Muscle layer of colon (tissue), 2 donors: ENCODE results near the gene MYH14.
"Not testable (repeated sequence)": the region's sequence is repeated elsewhere in the genome, so short reads cannot be mapped to it uniquely, and the experiment has no call there.

Source experiments
- H3K27ac ChIP-seq: one replicate; pipeline ENCODE4 v1.7.0; 2013; ENCODE audit warnings: low read depth, mild to moderate bottlenecking, low read length, moderate library complexity
- H3K27me3 ChIP-seq, 2 donors: one replicate each; pipeline ENCODE4 v1.7.0; 2013; ENCODE audit warnings: low read length in 2 of 2, mild to moderate bottlenecking in 2 of 2; ENCODE audit not compliant: insufficient read depth in 2 of 2, control insufficient read depth in 1 of 2
- H3K36me3 ChIP-seq: one replicate; pipeline ENCODE4 v1.7.0; 2013; ENCODE audit warnings: mild to moderate bottlenecking, low read length; ENCODE audit not compliant: insufficient read depth
- H3K4me1 ChIP-seq: one replicate; pipeline ENCODE4 v1.7.0; 2013; ENCODE audit warnings: mild to moderate bottlenecking, low read length; ENCODE audit not compliant: insufficient read depth
- H3K4me3 ChIP-seq, 2 donors: one replicate each; pipeline ENCODE4 v1.7.0; 2013; ENCODE audit warnings: low read length in 2 of 2, low read depth in 1 of 2, mild to moderate bottlenecking in 1 of 2, moderate library complexity in 1 of 2
- H3K9ac ChIP-seq: one replicate; pipeline ENCODE4 v1.7.0; 2013; ENCODE audit warnings: low read length
- H3K9me3 ChIP-seq: one replicate; pipeline ENCODE4 v1.7.0; 2013; ENCODE audit warnings: mild to moderate bottlenecking, low read length
- donor health status: abdominal sarcoma.
- donor health status: Adenocarcinoma of cecum.

MYH14 gene

GRCh38 chr19:50230379-50231351 is 27.2 kb downstream of the MYH14 start:
- Histone ChIP-seq H3K4me3 (no peak overlapping the region), H3K9me3 (no peaks in the 10 kb centered on the region), H3K36me3 (no peaks in the 10 kb centered on the region), H3K9ac (no peak overlapping the region), H3K27ac (no peak overlapping the region), H3K4me1 (no peaks in the 10 kb centered on the region), H3K27me3 (peaks cover 0 to 6% of the 10 kb centered on the region in 2 donors)

GRCh38 chr19:50231417-50231816 is 28.0 kb downstream of the MYH14 start:
- not testable (repeated sequence) for H3K4me1 ChIP-seq, H3K27me3 ChIP-seq, H3K27ac ChIP-seq, H3K9ac ChIP-seq, H3K9me3 ChIP-seq, H3K4me3 ChIP-seq, H3K36me3 ChIP-seq

DNA sequence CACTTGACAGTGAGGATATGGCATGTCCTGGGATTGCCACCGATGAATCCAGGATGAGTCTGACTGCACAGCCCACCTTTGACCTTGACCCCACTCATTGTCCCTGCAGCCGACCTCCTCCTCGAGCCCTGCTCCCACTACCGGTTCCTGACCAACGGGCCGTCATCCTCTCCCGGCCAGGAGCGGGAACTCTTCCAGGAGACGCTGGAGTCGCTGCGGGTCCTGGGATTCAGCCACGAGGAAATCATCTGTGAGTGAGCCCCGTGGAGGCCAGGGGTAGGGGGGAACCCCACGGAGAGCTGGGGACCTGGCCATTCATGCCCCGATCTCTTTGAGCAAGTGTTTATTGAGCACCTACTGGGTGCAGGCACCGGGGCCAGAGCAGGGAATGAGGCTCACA is 28.4 kb downstream of the MYH14 start:
- peaks cover 0 to 6% of the 10 kb centered on the region in 2 donors for H3K27me3 ChIP-seq
- no peak overlapping the region for H3K9ac ChIP-seq
- no peak overlapping the region for H3K27ac ChIP-seq
- no peaks in the 10 kb centered on the region for H3K36me3 ChIP-seq
- no peaks in the 10 kb centered on the region for H3K4me1 ChIP-seq
- H3K9me3 ChIP-seq: no peaks in the 10 kb centered on the region
- no peak overlapping the region for H3K4me3 ChIP-seq

- H3K36me3 ChIP-seq: no peaks in the 10 kb centered on the region
- H3K4me3 ChIP-seq: no peak overlapping the region
- H3K4me1 ChIP-seq: no peaks in the 10 kb centered on the region
- H3K9ac ChIP-seq: no peak overlapping the region
- H3K27me3 ChIP-seq: peaks cover 0 to 6% of the 10 kb centered on the region in 2 donors
- H3K27ac ChIP-seq: no peak overlapping the region
- H3K9me3 ChIP-seq: no peaks in the 10 kb centered on the region
Measured at GRCh38 chr19:50232600-50232999, 29.2 kb downstream of the MYH14 start.

DNA sequence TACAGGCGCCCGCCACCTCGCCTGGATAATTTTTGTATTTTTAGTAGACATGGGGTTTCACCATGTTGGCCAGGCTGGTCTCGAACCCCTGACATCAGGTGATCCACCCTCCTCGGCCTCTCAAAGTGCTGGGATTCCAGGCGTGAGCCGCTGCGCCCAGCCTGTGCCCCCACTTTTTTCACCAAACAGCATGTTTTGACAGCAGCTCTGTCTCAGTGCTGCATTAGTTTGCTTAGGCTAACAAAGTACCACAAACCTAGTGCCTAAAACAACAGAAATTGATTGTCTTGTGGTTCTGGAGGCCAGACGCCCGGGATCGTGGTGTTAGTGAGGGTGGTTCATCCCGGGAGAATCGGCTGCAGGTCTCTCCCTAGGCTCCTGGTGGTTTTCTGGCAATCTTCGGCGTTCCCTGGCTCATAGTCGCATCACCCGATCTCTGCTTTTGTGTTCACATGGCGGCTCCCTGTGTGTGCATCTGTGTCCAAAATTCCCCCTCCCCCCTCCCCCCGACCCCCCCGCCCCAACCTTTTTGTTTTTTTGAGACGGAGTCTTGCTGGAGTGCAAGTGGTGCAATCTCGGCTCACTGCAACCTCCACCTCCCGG is 30.0 kb downstream of the MYH14 start:
- Histone ChIP-seq H3K36me3 (no peaks in the 10 kb centered on the region), H3K27me3 (peaks cover 0 to 6% of the 10 kb centered on the region in 2 donors), H3K9ac (no peak overlapping the region), H3K9me3 (no peaks in the 10 kb centered on the region), H3K4me1 (no peaks in the 10 kb centered on the region), H3K27ac (no peak overlapping the region), H3K4me3 (no peak overlapping the region)

DNA sequence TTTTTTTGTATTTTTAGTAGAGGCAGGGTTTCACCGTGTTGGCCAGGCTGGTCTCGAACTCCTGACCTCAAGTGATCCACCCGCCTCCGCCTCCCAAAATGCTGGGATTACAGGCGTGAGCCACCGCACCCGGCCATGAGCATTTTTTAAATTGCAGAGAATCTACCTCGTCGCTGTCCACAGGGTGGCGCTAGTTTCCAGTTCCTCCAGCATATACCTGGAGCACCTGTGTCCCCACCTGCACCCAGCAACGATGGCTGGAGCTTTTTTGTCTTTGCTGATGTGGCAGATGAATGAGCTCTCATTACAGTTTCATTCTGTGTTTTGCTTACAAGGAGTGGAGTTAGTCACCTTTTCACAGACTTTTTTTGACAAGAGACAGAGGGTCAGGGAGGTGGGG is 34.1 kb downstream of the MYH14 start:
- H3K9ac ChIP-seq, H3K27ac ChIP-seq, H3K4me3 ChIP-seq, H3K4me1 ChIP-seq, H3K27me3 ChIP-seq, H3K9me3 ChIP-seq, H3K36me3 ChIP-seq: not testable (repeated sequence)

DNA sequence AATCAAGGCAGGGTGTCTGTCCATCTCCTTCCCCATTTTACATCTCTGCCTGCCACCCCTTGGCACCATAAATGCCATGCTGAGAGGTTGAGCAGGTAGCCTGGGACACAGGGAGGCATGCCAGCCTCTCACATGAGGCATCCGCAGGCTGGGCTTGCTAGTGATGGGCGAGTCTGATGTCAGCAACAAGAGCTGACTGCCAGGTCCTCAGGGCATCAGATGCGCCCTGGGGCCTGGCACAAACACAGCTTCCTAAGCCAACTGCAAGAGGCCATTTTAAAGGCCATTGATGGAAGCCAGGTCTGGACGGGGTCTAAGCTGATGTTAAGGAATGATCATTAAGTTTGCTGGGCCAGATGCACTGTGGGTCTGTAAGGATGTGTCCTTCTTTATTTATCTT is 34.6 kb downstream of the MYH14 start:
- H3K36me3 ChIP-seq: no peaks in the 10 kb centered on the region
- no peaks in the 10 kb centered on the region for H3K9me3 ChIP-seq
- no peaks in the 10 kb centered on the region for H3K4me1 ChIP-seq
- no peak overlapping the region for H3K9ac ChIP-seq
- no peak overlapping the region for H3K4me3 ChIP-seq
- no peaks in the 10 kb centered on the region for H3K27me3 ChIP-seq
- H3K27ac ChIP-seq: no peak overlapping the region

GRCh38 chr19:50239921-50240590 is 36.6 kb downstream of the MYH14 start:
- Histone ChIP-seq H3K36me3 (no peaks in the 10 kb centered on the region), H3K27ac (no peak overlapping the region), H3K9me3 (no peaks in the 10 kb centered on the region), H3K9ac (no peak overlapping the region), H3K4me3 (no peak overlapping the region), H3K27me3 (no peaks in the 10 kb centered on the region), H3K4me1 (no peaks in the 10 kb centered on the region)

DNA sequence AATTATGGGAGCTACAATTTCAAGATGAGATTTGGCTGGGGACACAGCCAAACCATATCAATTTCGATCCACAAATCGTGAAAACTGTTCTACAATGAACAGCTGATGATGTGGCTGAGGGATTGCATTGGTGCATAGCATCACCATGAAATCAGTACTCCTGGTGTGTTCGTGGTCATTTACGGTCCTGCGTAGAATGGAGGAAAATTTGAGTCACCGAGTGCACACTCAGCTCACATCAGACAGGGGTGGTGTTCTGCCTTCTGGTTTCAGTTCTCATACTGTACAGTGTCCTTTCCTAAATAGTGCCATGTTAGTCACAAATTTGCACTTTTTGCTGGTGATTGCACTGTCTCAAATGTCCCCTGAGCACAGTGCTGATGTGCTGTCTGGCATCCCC is 39.2 kb downstream of the MYH14 start:
- H3K9ac ChIP-seq: no peak overlapping the region
- no peak overlapping the region for H3K4me3 ChIP-seq
- H3K27ac ChIP-seq: no peak overlapping the region
- H3K4me1 ChIP-seq: no peaks in the 10 kb centered on the region
- H3K27me3 ChIP-seq: no peaks in the 10 kb centered on the region
- H3K36me3 ChIP-seq: no peaks in the 10 kb centered on the region
- H3K9me3 ChIP-seq: no peaks in the 10 kb centered on the region

DNA sequence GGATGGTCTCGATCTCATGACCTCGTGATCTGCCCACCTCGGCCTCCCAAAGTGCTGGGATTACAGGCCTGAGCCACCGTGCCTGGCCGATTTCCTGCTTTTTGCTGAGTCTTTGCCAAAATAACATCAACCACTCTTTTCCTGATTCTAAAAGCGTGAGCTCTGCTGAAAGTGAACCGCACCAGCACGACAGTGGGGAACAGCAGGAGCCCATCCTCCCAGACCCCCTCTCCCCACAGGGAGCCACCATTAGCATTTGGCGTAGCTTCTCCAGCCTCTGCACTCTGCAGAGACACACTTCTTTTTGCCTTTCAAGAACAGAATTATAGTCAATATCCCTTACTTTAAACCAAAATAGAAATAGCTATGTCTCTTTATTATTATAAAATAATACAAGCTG is 41.3 kb downstream of the MYH14 start:
- Histone ChIP-seq H3K4me1 (no peaks in the 10 kb centered on the region), H3K36me3 (no peaks in the 10 kb centered on the region), H3K9ac (no peak overlapping the region), H3K9me3 (no peaks in the 10 kb centered on the region), H3K27ac (no peak overlapping the region), H3K4me3 (no peak overlapping the region), H3K27me3 (no peaks in the 10 kb centered on the region)

- no peaks in the 10 kb centered on the region for H3K4me1 ChIP-seq
- H3K36me3 ChIP-seq: no peaks in the 10 kb centered on the region
Measured at GRCh38 chr19:50248413-50248812, 45.0 kb downstream of the MYH14 start.

More at GRCh38 chr19:50248413-50248812, 45.0 kb downstream of the MYH14 start:
- no peak overlapping the region for H3K4me3 ChIP-seq
- H3K9me3 ChIP-seq: peaks cover 4% of the 10 kb centered on the region
- no peaks in the 10 kb centered on the region for H3K27me3 ChIP-seq
- H3K9ac ChIP-seq: no peak overlapping the region
- no peak overlapping the region for H3K27ac ChIP-seq
